ENCODE data around the gene RAP1GAP2.
"Not testable (repeated sequence)": the region's sequence is repeated elsewhere in the genome, so short reads cannot be mapped to it uniquely, and the experiment has no call there.

The RAP1GAP2 gene

GRCh38 chr17:3029213-3029913 lies 233.1 kb downstream of the RAP1GAP2 start:
- DNase-seq = peak; percentile 46

- no peak for DNase-seq
Measured at GRCh38 chr17:3030096-3030495, 233.9 kb downstream of the RAP1GAP2 start.

GRCh38 chr17:3030852-3031470 lies 234.7 kb downstream of the RAP1GAP2 start:
- DNase-seq = not testable (repeated sequence)

GRCh38 chr17:3032258-3033247 lies 236.3 kb downstream of the RAP1GAP2 start:
- no peak for DNase-seq

- DNase-seq = no peak
Measured at GRCh38 chr17:3033248-3033640, 237.0 kb downstream of the RAP1GAP2 start.

GRCh38 chr17:3033741-3034577 lies 237.7 kb downstream of the RAP1GAP2 start:
- DNase-seq = no peak

- DNase-seq = no peak
Measured at GRCh38 chr17:3034578-3034920, 238.3 kb downstream of the RAP1GAP2 start.

GRCh38 chr17:3035256-3035967 lies 239.2 kb downstream of the RAP1GAP2 start:
- no peak for DNase-seq

- no peak for DNase-seq
Measured at GRCh38 chr17:3035968-3036280, 239.7 kb downstream of the RAP1GAP2 start.

GRCh38 chr17:3036800-3037199 lies 240.6 kb downstream of the RAP1GAP2 start:
- no peak for DNase-seq

GRCh38 chr17:3037259-3037658 lies 241.0 kb downstream of the RAP1GAP2 start:
- no peak for DNase-seq

- no peak for DNase-seq
Measured at GRCh38 chr17:3038941-3039340, 242.7 kb downstream of the RAP1GAP2 start.

- no peak for DNase-seq
Measured at GRCh38 chr17:3039736-3040135, 243.5 kb downstream of the RAP1GAP2 start.

- DNase-seq = no peak
Measured at GRCh38 chr17:3040882-3041281, 244.6 kb downstream of the RAP1GAP2 start.

- DNase-seq = no peak
Measured at GRCh38 chr17:3043737-3044365, 247.6 kb downstream of the RAP1GAP2 start.

- no peak for DNase-seq
Measured at GRCh38 chr17:3046753-3047152, 250.5 kb downstream of the RAP1GAP2 start.

- DNase-seq = peak; percentile 86
Measured at GRCh38 chr17:3048727-3049471, 252.7 kb downstream of the RAP1GAP2 start.

- DNase-seq = no peak
Measured at GRCh38 chr17:3049705-3050295, 253.6 kb downstream of the RAP1GAP2 start.

GRCh38 chr17:3054868-3055267 lies 258.6 kb downstream of the RAP1GAP2 start:
- DNase-seq = not testable (repeated sequence)

- not testable (repeated sequence) for DNase-seq
Measured at GRCh38 chr17:3062824-3063377, 266.7 kb downstream of the RAP1GAP2 start.
